Measurements from ENCODE around the gene METTL16. TPM values are rescaled to one million over a fixed set of nuclear protein-coding genes. Genes with fewer than 3 reads are reported as not detected.
"Not testable (repeated sequence)": the region's sequence is repeated elsewhere in the genome, so short reads cannot be mapped to it uniquely, and the experiment has no call there.

The METTL16 gene
- polyA plus RNA-seq, 3 donors = 33.8 to 38.2 (median 35.3) TPM

DNA sequence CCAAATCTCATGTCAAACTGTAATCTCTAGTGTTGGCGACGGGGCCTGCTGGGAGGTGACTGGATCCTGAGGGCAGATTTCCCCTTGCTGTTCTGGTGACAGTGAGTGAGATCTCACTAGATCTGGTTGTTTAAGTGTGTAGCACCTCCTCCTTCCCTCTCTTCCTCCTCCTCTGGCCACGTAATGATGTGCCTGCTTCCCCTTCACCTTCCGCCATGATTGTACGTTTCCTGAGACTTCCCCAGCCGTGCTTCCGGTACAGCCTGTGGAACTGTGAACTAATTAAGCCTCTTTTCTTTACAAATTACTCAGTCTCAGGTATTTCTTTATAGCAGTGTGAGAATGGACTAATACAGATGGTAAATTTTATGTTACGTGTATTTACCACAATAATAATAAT, 49.2 kb downstream of the METTL16 start:
- no peak for DNase-seq (ENCODE audit: extremely low read depth in 1 of 11, low read depth in 9 of 11, low spot score in 4 of 11)

GRCh38 chr17:2459917-2460271, 51.8 kb downstream of the METTL16 start:
- no peak for DNase-seq (ENCODE audit: extremely low read depth in 1 of 11, low read depth in 9 of 11, low spot score in 4 of 11)

- DNase-seq (ENCODE audit: extremely low read depth in 1 of 11, low read depth in 9 of 11, low spot score in 4 of 11) = no peak
Observed at GRCh38 chr17:2457913-2458312, 53.8 kb downstream of the METTL16 start.

- DNase-seq (ENCODE audit: extremely low read depth in 1 of 11, low read depth in 9 of 11, low spot score in 4 of 11) = no peak
Observed at GRCh38 chr17:2456475-2456874, 55.2 kb downstream of the METTL16 start.

- DNase-seq (ENCODE audit: extremely low read depth in 1 of 11, low read depth in 9 of 11, low spot score in 4 of 11) = no peak
Observed at GRCh38 chr17:2455956-2456355, 55.7 kb downstream of the METTL16 start.

GRCh38 chr17:2453866-2454265, 57.8 kb downstream of the METTL16 start:
- DNase-seq (ENCODE audit: extremely low read depth in 1 of 11, low read depth in 9 of 11, low spot score in 4 of 11) = no peak

DNA sequence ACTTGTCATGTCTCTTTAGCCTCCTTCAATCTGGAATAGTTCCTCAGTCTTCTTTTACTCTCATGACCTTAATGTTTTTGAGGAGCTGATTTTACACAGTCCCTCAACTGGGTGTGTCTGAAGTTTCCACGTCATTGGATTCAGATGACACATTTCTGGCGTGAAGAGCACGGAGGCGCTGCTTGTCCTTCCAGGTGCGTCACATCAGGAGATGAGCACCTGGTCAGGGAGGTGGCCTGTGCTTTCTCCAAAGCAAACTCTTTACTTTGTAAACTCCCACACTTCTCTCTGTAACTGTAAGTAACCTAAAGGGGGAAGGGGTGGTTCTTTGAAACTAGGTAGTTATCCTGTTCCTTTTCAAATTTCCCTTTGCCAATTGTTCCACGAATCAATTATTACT, 58.4 kb downstream of the METTL16 start:
- DNase-seq (ENCODE audit: extremely low read depth in 1 of 11, low read depth in 9 of 11, low spot score in 4 of 11) = no peak

- no peak for DNase-seq (ENCODE audit: extremely low read depth in 1 of 11, low read depth in 9 of 11, low spot score in 4 of 11)
Observed at GRCh38 chr17:2452216-2452750, 59.4 kb downstream of the METTL16 start.

DNA sequence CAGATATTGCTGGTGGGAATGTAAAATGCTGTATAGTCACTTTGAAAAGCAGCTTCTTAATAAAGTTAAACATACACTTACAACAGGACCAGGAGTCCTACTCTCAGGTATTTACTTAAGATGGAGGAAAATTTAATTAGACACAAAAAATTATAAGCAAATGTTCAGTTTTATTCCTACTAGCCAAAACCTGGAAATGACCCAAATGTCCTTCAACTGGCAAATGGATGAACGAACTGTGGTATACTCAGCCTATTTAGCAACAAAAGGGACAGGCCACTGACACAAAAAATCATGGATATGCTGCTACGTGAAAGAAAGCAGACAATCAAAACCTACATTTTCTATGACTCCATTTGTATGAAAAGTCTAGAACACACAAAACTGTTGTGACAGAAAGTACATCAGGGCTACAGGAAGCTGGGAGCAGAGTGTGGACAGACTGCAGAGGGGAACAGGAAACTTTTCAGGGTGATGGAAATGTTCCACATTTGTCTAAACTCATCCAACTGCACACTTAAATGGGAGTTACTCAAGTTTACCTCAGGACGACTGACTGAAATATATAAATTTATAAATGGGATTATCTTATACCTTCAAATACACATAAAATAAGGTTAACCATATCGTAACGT, 61.6 kb downstream of the METTL16 start:
- no peak for DNase-seq (ENCODE audit: extremely low read depth in 1 of 11, low read depth in 9 of 11, low spot score in 4 of 11)

- DNase-seq (ENCODE audit: extremely low read depth in 1 of 11, low read depth in 9 of 11, low spot score in 4 of 11) = no peak
Observed at GRCh38 chr17:2449486-2449885, 62.2 kb downstream of the METTL16 start.

GRCh38 chr17:2447479-2447878, 64.2 kb downstream of the METTL16 start:
- not testable (repeated sequence) for DNase-seq (ENCODE audit: extremely low read depth in 1 of 11, low read depth in 9 of 11, low spot score in 4 of 11)

- DNase-seq (ENCODE audit: extremely low read depth in 1 of 11, low read depth in 9 of 11, low spot score in 4 of 11) = no peak
Observed at GRCh38 chr17:2445638-2446037, 66.0 kb downstream of the METTL16 start.

- DNase-seq (ENCODE audit: extremely low read depth in 1 of 11, low read depth in 9 of 11, low spot score in 4 of 11) = no peak
Observed at GRCh38 chr17:2444382-2444781, 67.3 kb downstream of the METTL16 start.

- no peak for DNase-seq (ENCODE audit: extremely low read depth in 1 of 11, low read depth in 9 of 11, low spot score in 4 of 11)
Observed at GRCh38 chr17:2442166-2442565, 69.5 kb downstream of the METTL16 start.

DNA sequence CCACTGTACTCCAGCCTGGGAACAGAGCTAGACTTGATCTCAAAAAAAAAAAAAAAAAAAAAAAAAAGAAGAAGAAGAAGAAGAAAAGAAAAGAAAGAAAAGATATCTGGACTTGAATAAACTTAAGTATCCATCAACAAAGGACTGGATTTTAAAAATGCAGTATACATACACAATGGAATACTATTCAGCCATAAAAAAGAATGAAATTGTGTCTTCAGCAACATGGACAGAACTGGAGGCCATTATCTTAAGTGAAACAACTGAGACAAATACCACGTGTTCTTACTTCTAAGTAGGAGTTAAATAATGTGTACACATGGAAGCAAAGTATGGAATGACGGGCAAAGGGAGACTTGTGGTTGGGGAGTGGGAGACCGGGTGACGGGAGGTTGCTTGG, 70.8 kb downstream of the METTL16 start:
- no peak for DNase-seq (ENCODE audit: extremely low read depth in 1 of 11, low read depth in 9 of 11, low spot score in 4 of 11)

DNA sequence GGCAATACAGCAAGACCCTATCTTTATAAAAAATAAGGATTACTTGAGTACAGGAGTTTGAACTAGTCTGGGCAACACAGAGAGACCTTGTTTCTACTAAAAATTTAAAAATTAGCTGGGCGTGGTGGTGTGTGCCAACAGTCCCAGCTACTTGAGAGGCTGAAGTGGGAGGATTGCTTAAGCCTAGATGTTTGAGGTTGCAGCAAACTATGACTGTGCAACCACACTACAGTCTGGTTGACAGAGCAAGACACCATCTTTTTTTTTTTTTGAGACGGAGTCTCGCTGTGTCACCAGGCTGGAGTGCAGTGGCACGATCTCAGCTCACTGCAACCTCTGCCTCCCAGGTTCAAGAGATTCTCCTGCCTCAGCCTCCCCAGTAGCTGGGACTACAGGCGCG, 71.7 kb downstream of the METTL16 start:
- DNase-seq (ENCODE audit: extremely low read depth in 1 of 11, low read depth in 9 of 11, low spot score in 4 of 11) = not testable (repeated sequence)

GRCh38 chr17:2438823-2439222, 72.9 kb downstream of the METTL16 start:
- DNase-seq (ENCODE audit: extremely low read depth in 1 of 11, low read depth in 9 of 11, low spot score in 4 of 11) = no peak

- no peak for DNase-seq (ENCODE audit: extremely low read depth in 1 of 11, low read depth in 9 of 11, low spot score in 4 of 11)
Observed at GRCh38 chr17:2436316-2436905, 75.3 kb downstream of the METTL16 start.

DNA sequence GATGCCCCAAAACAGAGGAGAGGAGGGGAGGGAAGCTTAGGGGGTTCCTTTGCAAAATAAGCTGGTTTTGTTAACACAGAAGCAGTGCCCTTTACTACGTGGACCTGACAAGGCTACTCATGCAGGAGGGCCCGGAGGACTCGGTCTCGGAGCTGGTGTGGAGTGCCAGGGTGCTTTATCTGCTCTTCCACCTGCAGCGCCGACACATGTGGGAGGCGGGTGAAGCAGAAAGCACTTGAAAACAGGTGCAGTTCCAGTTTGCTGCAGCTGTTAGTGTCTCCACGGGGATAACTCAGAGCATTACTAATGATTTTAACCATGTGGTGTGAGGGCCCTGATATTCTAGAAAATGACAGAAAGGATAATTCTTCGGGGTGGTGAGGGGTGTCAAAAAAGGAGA, 75.8 kb downstream of the METTL16 start:
- DNase-seq (ENCODE audit: extremely low read depth in 1 of 11, low read depth in 9 of 11, low spot score in 4 of 11) = no peak

GRCh38 chr17:2435181-2435741, 76.4 kb downstream of the METTL16 start:
- DNase-seq (ENCODE audit: extremely low read depth in 1 of 11, low read depth in 9 of 11, low spot score in 4 of 11) = no peak

- no peak for DNase-seq (ENCODE audit: extremely low read depth in 1 of 11, low read depth in 9 of 11, low spot score in 4 of 11)
Observed at GRCh38 chr17:2433696-2434095, 78.0 kb downstream of the METTL16 start.

All from renal cortex interstitium (tissue), 11 donors.